ENCODE results near the gene HOXA10.

The HOXA10 gene

DNA sequence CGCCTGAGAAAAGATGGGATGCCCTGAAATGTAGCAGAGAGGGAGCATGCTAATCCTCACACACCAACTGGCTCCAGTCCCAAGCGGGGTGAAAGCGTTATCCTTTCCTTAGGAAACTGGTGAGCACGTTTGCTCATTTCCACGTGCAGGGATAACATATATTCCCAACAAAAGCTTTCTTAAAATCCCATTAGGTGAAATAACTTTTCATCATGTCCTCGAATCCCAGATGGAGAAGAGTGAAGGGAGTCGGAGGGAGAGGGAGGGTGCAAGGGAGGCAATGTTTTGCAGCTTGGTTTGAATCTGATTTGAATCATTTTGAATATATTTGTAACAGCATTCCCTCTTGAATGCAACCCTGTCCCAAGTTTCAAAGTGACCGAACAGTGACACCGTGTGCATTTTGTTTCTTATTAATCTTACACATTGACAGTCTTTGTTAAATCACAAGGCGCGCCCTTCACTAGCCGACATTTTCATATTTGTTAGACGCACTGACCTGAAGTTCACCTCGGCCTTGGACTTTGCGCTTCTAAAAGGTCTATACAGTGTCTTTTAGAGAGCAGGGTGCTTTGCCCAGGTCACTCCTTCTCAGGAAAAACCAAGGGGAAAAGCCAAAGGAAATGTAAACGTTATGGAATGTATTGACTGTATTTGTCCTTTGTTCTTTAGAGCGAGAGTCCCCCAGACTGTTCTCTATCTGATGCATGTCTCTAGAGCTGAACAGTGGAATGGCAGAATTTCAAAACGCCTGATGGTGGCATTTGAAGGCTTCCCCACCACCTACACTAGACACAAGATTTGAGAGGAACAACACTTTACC, 40.5 kb downstream of the HOXA10 start:
- H3K79me2 ChIP-seq (ENCODE audit: insufficient read depth, low read depth): no peaks in the 10 kb centered on the region; the same call in 1 of the 2 replicates
- H2AFZ ChIP-seq (ENCODE audit: low read depth): no peak overlapping the region
- peaks cover 36% of the 10 kb centered on the region for H3K4me1 ChIP-seq (ENCODE audit: low read depth, poor library complexity, severe bottlenecking)
- no peaks in the 10 kb centered on the region for H3K36me3 ChIP-seq (ENCODE audit: insufficient read depth)
- no peak overlapping the region for H3K27ac ChIP-seq
- no peaks in the 10 kb centered on the region for H4K20me1 ChIP-seq (ENCODE audit: insufficient read depth)
- no peak overlapping the region for H3K9ac ChIP-seq
- peak overlapping the region; percentile 52; the same call in 1 of the 2 replicates for H3K4me2 ChIP-seq
- H3K4me3 ChIP-seq (IDR thresholded peaks at IDR 0.05; ENCODE audit: insufficient read depth, low read depth, low read length): no peak overlapping the region
- TF ChIP-seq, protein P1, sequence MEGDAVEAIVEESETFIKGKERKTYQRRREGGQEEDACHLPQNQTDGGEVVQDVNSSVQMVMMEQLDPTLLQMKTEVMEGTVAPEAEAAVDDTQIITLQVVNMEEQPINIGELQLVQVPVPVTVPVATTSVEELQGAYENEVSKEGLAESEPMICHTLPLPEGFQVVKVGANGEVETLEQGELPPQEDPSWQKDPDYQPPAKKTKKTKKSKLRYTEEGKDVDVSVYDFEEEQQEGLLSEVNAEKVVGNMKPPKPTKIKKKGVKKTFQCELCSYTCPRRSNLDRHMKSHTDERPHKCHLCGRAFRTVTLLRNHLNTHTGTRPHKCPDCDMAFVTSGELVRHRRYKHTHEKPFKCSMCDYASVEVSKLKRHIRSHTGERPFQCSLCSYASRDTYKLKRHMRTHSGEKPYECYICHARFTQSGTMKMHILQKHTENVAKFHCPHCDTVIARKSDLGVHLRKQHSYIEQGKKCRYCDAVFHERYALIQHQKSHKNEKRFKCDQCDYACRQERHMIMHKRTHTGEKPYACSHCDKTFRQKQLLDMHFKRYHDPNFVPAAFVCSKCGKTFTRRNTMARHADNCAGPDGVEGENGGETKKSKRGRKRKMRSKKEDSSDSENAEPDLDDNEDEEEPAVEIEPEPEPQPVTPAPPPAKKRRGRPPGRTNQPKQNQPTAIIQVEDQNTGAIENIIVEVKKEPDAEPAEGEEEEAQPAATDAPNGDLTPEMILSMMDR (conservative IDR thresholded peaks at IDR 0.05; ENCODE audit: low read depth, low read length): no peak
- H3K27me3 ChIP-seq (ENCODE audit: insufficient read depth, low read depth): no peaks in the 10 kb centered on the region

DNA sequence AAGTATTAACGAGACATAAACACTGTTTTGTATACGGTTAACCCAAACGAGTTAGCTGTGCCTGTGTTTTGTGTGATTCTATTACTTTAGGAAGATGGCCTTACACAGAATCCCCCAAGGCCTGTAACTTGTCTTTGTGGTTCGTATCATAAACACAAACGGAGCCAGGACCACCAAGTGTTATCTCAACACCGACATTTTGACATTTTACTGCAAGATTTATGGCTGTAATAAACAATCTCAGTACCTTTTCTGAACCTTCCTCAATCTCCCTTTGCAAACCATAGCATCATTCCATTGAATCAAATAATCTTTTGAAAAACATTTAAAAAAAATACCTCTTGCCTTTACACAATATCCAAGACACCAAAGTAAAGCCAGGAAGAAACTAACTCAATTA, 41.1 kb downstream of the HOXA10 start:
- Histone ChIP-seq H3K4me3 (IDR thresholded peaks at IDR 0.05; ENCODE audit: insufficient read depth, low read depth, low read length) (no peak overlapping the region), H3K9ac (no peak overlapping the region), H3K36me3 (ENCODE audit: insufficient read depth) (no peaks in the 10 kb centered on the region), H2AFZ (ENCODE audit: low read depth) (no peak overlapping the region), H3K4me2 (no peak overlapping the region), H3K79me2 (ENCODE audit: insufficient read depth, low read depth) (no peaks in the 10 kb centered on the region; the same call in 1 of the 2 replicates), H3K27me3 (ENCODE audit: insufficient read depth, low read depth) (no peaks in the 10 kb centered on the region), H4K20me1 (ENCODE audit: insufficient read depth) (no peaks in the 10 kb centered on the region), H3K27ac (no peak overlapping the region), H3K4me1 (ENCODE audit: low read depth, poor library complexity, severe bottlenecking) (peaks cover 41% of the 10 kb centered on the region)
- TF ChIP-seq, protein P1 (conservative IDR thresholded peaks at IDR 0.05; ENCODE audit: low read depth, low read length): no peak

DNA sequence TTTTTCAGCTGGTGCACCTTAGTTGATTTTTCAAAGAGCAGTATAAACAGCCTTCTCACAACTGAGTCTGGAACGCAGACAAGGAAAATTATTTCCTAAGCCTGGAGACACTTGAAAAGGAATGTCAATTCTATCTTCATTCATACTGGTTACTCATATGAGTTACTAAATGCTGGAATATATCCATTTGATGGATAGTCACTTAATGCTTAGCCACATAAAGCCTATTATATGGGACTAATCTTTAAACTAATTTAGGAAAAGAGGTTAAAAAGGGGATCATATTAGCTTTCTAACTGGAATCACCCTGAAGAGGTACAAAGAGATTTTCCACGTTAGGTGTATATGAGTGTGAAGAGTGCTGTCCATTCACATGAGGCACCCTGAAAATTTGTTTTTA, 41.9 kb downstream of the HOXA10 start:
- Histone ChIP-seq H3K27me3 (ENCODE audit: insufficient read depth, low read depth) (no peaks in the 10 kb centered on the region), H3K4me2 (no peak overlapping the region), H3K4me1 (ENCODE audit: low read depth, poor library complexity, severe bottlenecking) (peaks cover 45% of the 10 kb centered on the region), H3K4me3 (IDR thresholded peaks at IDR 0.05; ENCODE audit: insufficient read depth, low read depth, low read length) (no peak overlapping the region), H3K36me3 (ENCODE audit: insufficient read depth) (no peaks in the 10 kb centered on the region), H4K20me1 (ENCODE audit: insufficient read depth) (no peaks in the 10 kb centered on the region), H3K79me2 (ENCODE audit: insufficient read depth, low read depth) (no peaks in the 10 kb centered on the region; the same call in 1 of the 2 replicates), H3K27ac (no peak overlapping the region), H2AFZ (ENCODE audit: low read depth) (no peak overlapping the region), H3K9ac (no peak overlapping the region)
- TF ChIP-seq, protein P1 (conservative IDR thresholded peaks at IDR 0.05; ENCODE audit: low read depth, low read length): no peak

DNA sequence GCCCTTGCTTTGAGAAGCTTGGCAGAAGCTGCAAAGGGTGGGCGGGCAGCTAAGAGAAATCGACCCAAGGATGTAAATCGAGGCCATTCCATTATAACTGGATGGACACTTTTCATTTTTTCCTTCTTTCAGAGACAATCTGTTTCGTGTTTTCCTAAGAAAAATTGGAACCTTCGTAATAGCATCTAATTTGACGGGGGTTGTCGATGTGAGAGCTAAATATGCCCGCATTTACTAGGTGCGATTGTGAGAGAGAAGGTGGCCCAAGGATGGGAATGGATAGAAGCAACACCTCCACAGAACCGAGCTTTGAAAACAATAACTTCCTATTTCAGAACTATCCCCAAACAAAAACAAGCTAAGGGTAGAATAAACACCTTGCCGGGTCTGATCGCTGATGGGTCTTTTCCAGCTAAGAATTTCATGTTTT, 42.7 kb downstream of the HOXA10 start:
- Histone ChIP-seq H3K36me3 (ENCODE audit: insufficient read depth) (no peaks in the 10 kb centered on the region), H4K20me1 (ENCODE audit: insufficient read depth) (no peaks in the 10 kb centered on the region), H2AFZ (ENCODE audit: low read depth) (peak overlapping the region; percentile 79), H3K4me3 (IDR thresholded peaks at IDR 0.05; ENCODE audit: insufficient read depth, low read depth, low read length) (peak overlapping the region; percentile 58), H3K9ac (peak overlapping the region; percentile 94), H3K4me1 (ENCODE audit: low read depth, poor library complexity, severe bottlenecking) (peaks cover 45% of the 10 kb centered on the region), H3K4me2 (peak overlapping the region; percentile 44), H3K27ac (peak overlapping the region; percentile 94), H3K79me2 (ENCODE audit: insufficient read depth, low read depth) (no peaks in the 10 kb centered on the region; the same call in 1 of the 2 replicates), H3K27me3 (ENCODE audit: insufficient read depth, low read depth) (no peaks in the 10 kb centered on the region)
- TF ChIP-seq, protein P1 (conservative IDR thresholded peaks at IDR 0.05; ENCODE audit: low read depth, low read length): no peak
